Type B pancreatic cell (in vitro differentiated cells): ENCODE results near the gene KRT7. TPM values are rescaled to one million over a fixed set of nuclear protein-coding genes. Genes with fewer than 3 reads are reported as not detected.

Experiments used
- DNase-seq: peaks from one replicate; pipeline ENCODE4 v3.0.0; 2021; ENCODE audit warnings: mixed read lengths; ENCODE audit not compliant: unreplicated experiment; ENCODE audit errors: extremely low spot score
- H3K27ac Mint-ChIP-seq: 2 replicates; pipeline ENCODE4 v1.8.0; 2021; ENCODE audit warnings: mild to moderate bottlenecking, mixed read lengths
- H3K27me3 Mint-ChIP-seq: 2 replicates; pipeline ENCODE4 v1.8.0; 2021; ENCODE audit warnings: mixed read lengths
- H3K36me3 Mint-ChIP-seq: 2 replicates; pipeline ENCODE4 v1.8.0; 2021; ENCODE audit warnings: mixed read lengths
- H3K4me1 Mint-ChIP-seq: one replicate; pipeline ENCODE4 v1.8.0; 2021; ENCODE audit warnings: mixed read lengths; ENCODE audit not compliant: unreplicated experiment
- H3K4me3 Mint-ChIP-seq: 2 replicates; pipeline ENCODE4 v1.8.0; 2021; ENCODE audit warnings: mild to moderate bottlenecking, mixed read lengths
- H3K9me3 Mint-ChIP-seq: 2 replicates; pipeline ENCODE4 v1.8.0; 2021; ENCODE audit warnings: mixed read lengths
- CTCF ChIP-seq: fragments of 200-600 bp; sonication (generic); conservative IDR thresholded peaks from 2 replicates; pipeline ENCODE4 v1.5.0; 2021; ENCODE audit warnings: antibody characterized with exemption, mild to moderate bottlenecking
- total RNA-seq: library from RNA; stranded (reverse); gene quantifications from 2 replicates; pipeline ENCODE4 v1.2.1, GENCODE V29; 2021; ENCODE audit warnings: low replicate concordance

Gene KRT7
- total RNA-seq, 1 donor from 2014 or later, result 125 TPM

DNA sequence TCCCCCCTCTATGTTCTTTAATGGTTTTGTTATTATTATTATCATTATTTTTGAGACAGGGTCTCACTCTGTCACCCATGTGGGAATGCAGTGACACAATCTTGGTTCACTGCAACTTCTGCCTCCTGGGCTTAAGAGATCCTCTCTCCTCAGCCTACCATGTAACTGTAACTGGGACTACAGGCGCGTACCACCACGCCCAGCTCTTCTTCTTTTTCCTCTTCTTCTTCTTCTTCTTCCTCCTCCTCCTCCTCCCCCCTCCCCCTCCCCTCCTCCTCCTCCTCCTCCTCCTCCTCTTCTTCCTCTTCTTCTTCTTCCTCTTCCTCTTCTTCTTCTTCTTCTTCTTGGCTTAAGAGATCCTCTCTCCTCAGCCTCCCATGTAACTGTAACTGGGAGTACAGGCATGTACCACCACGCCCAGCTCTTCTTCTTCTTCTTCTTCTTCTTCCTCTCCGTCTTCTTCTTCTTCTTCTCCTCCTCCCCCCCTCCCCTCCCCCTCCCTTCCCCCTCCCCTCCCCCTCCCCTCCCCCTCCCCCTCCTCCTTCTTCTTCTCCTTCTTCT, 5.4 kb upstream of the KRT7 start:
- no peaks in the 10 kb centered on the region for H3K9me3 Mint-ChIP-seq
- no peak overlapping the region for H3K4me3 Mint-ChIP-seq
- no peak overlapping the region for H3K27ac Mint-ChIP-seq
- DNase-seq, result no peak
- peaks cover 23% of the 10 kb centered on the region for H3K4me1 Mint-ChIP-seq
- no peaks in the 10 kb centered on the region for H3K36me3 Mint-ChIP-seq
- H3K27me3 Mint-ChIP-seq, result peaks cover 40% of the 10 kb centered on the region
- TF ChIP-seq CTCF, result no peak

DNA sequence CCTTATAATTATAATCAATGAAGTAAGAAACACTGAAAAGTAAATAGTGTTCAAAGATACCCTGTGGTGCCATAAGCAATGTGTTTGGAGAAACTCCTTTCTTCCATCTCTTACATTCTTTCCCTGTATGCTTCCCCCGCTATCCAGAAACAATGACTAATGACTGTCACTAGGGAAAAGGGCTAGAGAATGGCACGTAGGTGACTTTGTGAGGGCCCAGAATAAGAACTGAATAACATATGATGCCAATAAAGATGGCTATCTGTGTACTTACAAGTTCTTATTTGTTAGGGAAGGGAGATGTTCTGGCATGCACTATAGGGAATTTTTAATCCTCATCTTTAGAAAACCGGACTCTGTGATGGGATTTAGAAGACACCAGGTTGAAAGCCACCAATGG, 4.7 kb upstream of the KRT7 start:
- peaks cover 42% of the 10 kb centered on the region for H3K27me3 Mint-ChIP-seq
- no peak overlapping the region for H3K27ac Mint-ChIP-seq
- no peaks in the 10 kb centered on the region for H3K9me3 Mint-ChIP-seq
- no peak for TF ChIP-seq CTCF
- no peaks in the 10 kb centered on the region for H3K36me3 Mint-ChIP-seq
- no peak overlapping the region for H3K4me3 Mint-ChIP-seq
- DNase-seq, result no peak
- peaks cover 23% of the 10 kb centered on the region for H3K4me1 Mint-ChIP-seq

DNA sequence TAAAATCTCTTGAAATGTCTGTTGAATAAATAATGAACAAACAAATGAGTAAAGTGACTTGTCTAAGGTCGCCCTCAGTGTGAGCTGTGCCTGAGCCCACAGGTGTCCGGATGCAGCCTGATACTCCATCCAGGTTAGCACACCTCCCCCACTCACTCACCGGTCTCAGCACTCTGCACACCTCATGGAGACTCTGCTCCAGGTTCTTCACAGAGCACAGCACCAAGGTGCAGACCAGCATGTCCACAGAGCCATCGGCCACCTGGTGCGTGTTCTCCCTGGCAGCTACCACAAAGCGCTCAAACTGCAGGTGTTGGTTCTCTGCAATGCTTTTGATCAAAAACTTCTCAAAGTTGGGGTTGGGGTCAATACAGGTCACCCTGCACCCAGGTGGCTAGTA, 4.1 kb upstream of the KRT7 start:
- no peak overlapping the region for H3K4me3 Mint-ChIP-seq
- no peak for DNase-seq
- H3K27me3 Mint-ChIP-seq, result peaks cover 45% of the 10 kb centered on the region
- no peaks in the 10 kb centered on the region for H3K36me3 Mint-ChIP-seq
- no peak overlapping the region for H3K27ac Mint-ChIP-seq
- no peaks in the 10 kb centered on the region for H3K9me3 Mint-ChIP-seq
- no peak for TF ChIP-seq CTCF
- peaks cover 23% of the 10 kb centered on the region for H3K4me1 Mint-ChIP-seq

DNA sequence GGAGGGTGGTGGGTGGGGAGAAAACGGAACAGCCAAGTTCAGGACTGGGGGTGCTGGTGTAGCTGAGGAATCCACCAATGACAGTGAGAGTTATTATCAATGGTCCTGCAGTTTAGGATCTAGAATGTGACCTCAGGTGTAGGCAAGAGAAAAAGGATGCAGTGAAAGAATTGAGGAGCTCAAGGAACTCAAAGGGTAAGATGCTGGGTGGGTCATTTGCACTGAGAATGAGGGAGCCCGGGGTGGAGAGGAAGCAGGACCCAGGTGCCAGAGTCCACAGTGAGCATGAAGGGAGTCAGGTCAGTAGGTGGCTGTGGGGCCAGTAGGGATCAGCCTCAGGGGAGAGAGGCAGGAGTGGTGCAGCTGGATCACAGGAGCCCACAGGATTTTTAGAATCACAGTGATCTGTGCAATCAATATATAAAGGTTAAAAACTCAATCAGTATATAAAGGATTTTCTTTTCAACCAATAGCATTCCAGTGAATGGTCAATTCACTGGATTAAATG, 3.2 kb upstream of the KRT7 start:
- TF ChIP-seq CTCF, result no peak
- Mint-ChIP-seq H3K4me3 (peak overlapping the region; percentile 52), H3K27me3 (peaks cover 48% of the 10 kb centered on the region), H3K27ac (peak overlapping the region; percentile 6), H3K9me3 (no peaks in the 10 kb centered on the region), H3K36me3 (no peaks in the 10 kb centered on the region), H3K4me1 (peaks cover 23% of the 10 kb centered on the region)
- no peak for DNase-seq

GRCh38 chr12:52230364-52231281, 2.4 kb upstream of the KRT7 start:
- no peak for DNase-seq
- TF ChIP-seq CTCF, result no peak
- H3K36me3 Mint-ChIP-seq, result no peaks in the 10 kb centered on the region
- no peaks in the 10 kb centered on the region for H3K9me3 Mint-ChIP-seq
- peak overlapping the region; percentile 75 for H3K27ac Mint-ChIP-seq
- peak overlapping the region; percentile 88 for H3K4me3 Mint-ChIP-seq
- H3K4me1 Mint-ChIP-seq, result peaks cover 25% of the 10 kb centered on the region
- peaks cover 51% of the 10 kb centered on the region for H3K27me3 Mint-ChIP-seq
